Stimulated activated memory B cell treated with anti-CD40 and anti-IgM and Interleukin-4, amounts not matched to agents 10 μg/mL and 1 μg/mL and 100 μg/mL, for 72 hours (primary cell): ENCODE data around the gene ATE1.
"Not testable (repeated sequence)": the region's sequence is repeated elsewhere in the genome, so short reads cannot be mapped to it uniquely, and the experiment has no call there.

ENCODE experiments used
- ATAC-seq: fragments of 150-1000 bp; cut with Tn5 transposase; 2 replicates; pipeline ENCODE4 v1.10.0; 2021
- H3K27ac Mint-ChIP-seq: one replicate; pipeline ENCODE4 v1.8.0; 2022; ENCODE audit warnings: mild to moderate bottlenecking, mixed read lengths
- H3K27me3 Mint-ChIP-seq: one replicate; pipeline ENCODE4 v1.8.0; 2022; ENCODE audit warnings: mixed read lengths
- H3K36me3 Mint-ChIP-seq: one replicate; pipeline ENCODE4 v1.8.0; 2022; ENCODE audit warnings: mixed read lengths
- H3K4me1 Mint-ChIP-seq: one replicate; pipeline ENCODE4 v1.8.0; 2022; ENCODE audit warnings: mixed read lengths
- H3K4me3 Mint-ChIP-seq: one replicate; pipeline ENCODE4 v1.8.0; 2022; ENCODE audit warnings: mild to moderate bottlenecking, moderate library complexity, mixed read lengths
- H3K9me3 Mint-ChIP-seq: one replicate; pipeline ENCODE4 v1.8.0; 2022; ENCODE audit warnings: mixed read lengths

Gene ATE1

DNA sequence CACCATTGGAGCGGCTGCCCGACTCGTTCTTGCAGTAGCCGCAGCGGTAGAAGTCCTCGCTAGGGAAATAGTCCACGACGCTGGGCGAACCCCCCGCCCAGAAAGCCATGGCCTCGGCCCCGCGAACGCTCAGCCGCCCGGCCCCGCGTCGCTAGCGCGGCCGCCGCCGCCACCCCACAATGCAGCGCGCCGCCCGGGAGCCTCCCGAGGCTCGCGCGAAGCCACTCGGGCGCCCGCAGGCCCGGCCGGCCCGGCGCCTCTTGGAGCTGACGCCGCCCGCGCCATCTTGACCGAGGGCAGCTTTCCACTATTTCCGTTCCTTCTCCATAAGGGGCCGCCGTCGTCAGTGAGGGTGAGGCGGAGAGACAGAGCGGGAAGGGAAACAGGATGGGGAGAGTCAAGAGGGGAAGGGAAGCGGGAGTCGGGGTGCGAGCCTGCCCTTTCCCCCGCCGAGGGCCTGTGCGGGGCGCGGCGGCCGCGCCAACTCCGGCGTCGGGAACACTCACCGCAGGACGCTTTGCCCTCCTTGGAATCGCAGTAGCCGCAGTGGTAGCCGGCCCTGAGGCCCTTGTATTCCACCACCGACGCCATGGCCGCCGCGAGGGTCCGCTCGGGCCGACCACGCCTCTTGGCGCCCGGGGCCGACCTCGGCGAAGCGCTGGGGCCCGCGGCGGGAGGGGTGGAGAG lies at the start of gene ATE1:
Gene ATE1 (minus strand): TSS at position 191 of the 687 bp plus-strand sequence. CDS start 82 bp downstream, at position 109.
- Mint-ChIP-seq H3K36me3 (peaks cover 2% of the 10 kb centered on the region), H3K27ac (peak within 1 kb of the TSS; percentile 85)

DNA sequence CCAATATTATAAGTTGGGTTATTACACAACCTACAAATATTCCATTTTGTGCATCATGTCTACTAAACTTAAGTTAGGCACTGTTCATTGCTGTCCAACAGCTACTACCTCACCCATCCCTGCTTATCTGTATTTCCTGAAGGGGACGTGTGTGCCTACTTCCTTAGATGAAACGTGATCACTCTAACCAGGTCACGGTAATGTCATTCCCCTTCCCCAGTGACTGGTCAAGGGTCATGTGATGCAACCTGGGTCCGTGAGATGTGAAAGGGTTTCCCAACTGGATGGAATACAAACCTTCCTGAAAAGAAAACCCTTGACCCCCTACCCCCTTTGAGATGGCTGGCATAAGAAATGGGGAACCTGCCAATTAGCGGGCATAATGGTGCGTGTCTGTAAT lies 48.8 kb upstream of the ATE1 start:
- H3K27me3 Mint-ChIP-seq: no peaks in the 10 kb centered on the region
- H3K27ac Mint-ChIP-seq: no peak overlapping the region
- ATAC-seq: no peak
- H3K9me3 Mint-ChIP-seq: no peaks in the 10 kb centered on the region
- H3K4me3 Mint-ChIP-seq: no peak overlapping the region
- H3K4me1 Mint-ChIP-seq: peaks cover 29% of the 10 kb centered on the region
- peaks cover 8% of the 10 kb centered on the region for H3K36me3 Mint-ChIP-seq

More for the DNA sequence above, at the start of gene ATE1:
- Mint-ChIP-seq H3K4me1 (peaks cover 25% of the 10 kb centered on the region), H3K9me3 (no peaks in the 10 kb centered on the region), H3K4me3 (peak within 1 kb of the TSS; percentile 81), H3K27me3 (no peaks in the 10 kb centered on the region)
- ATAC-seq: peak; percentile 98

- Mint-ChIP-seq H3K4me3 (peak overlapping the region; percentile 81), H3K9me3 (no peaks in the 10 kb centered on the region), H3K27me3 (no peaks in the 10 kb centered on the region), H3K4me1 (peaks cover 29% of the 10 kb centered on the region), H3K36me3 (peaks cover 17% of the 10 kb centered on the region), H3K27ac (no peak overlapping the region)
- ATAC-seq: no peak
Measured at GRCh38 chr10:121975295-121976086, 47.7 kb upstream of the ATE1 start.

DNA sequence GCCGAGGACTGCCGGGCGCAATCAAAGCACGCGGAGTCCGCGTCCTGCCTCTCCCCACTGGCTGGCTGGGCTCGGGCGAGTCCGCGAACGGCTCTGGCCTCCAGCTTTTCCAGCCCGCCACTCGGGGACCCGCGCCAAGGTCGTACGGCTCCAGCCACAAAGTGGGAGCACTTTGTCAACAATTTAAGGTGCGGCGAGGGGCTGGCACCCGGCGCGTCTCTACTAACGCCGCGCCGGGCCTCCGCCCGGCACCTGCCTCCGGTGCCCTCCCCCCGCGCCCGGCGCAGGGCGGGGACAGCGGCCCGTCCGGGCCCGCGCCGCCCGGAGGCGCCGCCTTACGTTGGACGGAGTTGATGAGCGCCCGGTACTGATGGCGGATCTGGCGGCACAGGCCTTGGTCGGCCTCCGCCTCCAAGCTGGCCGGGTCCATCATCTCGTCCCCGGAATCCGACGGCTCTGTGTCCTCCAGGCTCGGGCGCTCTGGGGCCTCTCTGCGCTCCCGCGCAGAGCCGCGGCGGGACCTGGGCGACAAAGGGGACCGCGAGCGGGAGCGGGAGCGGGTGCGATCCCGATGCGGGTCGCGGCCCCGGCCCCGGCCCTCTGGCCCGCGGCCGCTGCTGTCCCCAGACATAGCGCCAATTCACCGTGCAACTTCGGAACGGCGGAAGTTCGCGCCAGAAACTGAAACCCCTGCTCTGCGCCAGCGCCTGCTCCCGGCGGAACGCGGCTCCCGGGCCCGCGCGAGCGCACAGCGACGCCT lies 46.9 kb upstream of the ATE1 start, which contains the start of gene NSMCE4A:
Gene NSMCE4A (minus strand): TSS at position 683 of the 760 bp plus-strand sequence. CDS start 52 bp downstream, at position 631.
- Mint-ChIP-seq H3K27me3 (no peaks in the 10 kb centered on the region), H3K9me3 (no peaks in the 10 kb centered on the region), H3K4me1 (peaks cover 29% of the 10 kb centered on the region), H3K27ac (peak within 1 kb of the TSS; percentile 46), H3K36me3 (peaks cover 17% of the 10 kb centered on the region), H3K4me3 (peak within 1 kb of the TSS; percentile 81)
- ATAC-seq: peak; percentile 94

DNA sequence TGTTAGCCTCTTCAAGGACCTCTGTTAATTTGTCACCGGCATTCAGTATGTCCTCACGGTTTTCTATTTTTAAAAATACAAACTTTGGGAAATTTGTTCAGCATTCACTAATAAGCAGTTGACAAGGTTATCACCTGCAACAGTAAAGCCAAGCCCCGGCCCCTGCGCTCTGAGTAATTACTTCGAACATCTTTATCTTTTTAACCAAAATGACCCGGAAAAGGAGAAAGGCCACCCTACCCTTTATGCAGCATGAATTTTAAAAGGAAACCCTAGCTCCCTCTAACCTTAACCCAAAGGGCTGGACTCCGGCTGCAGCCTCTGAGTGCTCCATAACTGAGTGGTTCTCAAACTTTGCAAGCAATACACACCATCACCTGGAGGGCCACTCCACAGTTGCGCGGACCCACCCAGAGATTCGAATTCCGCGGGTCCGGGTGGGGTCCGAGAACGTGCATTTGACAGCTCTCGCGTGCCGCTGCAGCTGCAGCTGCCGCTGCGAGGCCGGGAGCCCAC lies 46.2 kb upstream of the ATE1 start:
- peak; percentile 40 for ATAC-seq
- H3K4me3 Mint-ChIP-seq: peak overlapping the region; percentile 81
- no peaks in the 10 kb centered on the region for H3K27me3 Mint-ChIP-seq
- H3K27ac Mint-ChIP-seq: peak overlapping the region; percentile 46
- H3K36me3 Mint-ChIP-seq: peaks cover 17% of the 10 kb centered on the region
- no peaks in the 10 kb centered on the region for H3K9me3 Mint-ChIP-seq
- peaks cover 29% of the 10 kb centered on the region for H3K4me1 Mint-ChIP-seq

DNA sequence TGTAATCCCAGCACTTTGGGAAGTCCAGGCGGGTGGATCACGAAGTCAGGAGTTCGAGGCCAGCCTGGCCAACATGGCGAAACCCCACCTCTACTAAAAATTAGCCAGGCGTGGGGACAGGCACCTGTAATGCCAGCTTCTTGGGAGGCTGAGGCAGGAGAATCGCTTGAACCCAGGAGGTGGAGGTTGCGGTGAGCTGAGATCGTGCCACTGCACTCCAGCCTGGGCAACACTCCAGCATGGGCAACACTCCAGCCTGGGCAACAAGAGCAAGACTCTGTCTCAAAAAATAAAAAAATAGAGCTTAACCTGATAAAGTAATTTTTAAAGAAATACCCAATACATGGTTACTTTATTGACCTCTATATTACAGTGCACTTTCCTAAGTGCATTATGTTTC lies 41.3 kb upstream of the ATE1 start:
- not testable (repeated sequence) for ATAC-seq

DNA sequence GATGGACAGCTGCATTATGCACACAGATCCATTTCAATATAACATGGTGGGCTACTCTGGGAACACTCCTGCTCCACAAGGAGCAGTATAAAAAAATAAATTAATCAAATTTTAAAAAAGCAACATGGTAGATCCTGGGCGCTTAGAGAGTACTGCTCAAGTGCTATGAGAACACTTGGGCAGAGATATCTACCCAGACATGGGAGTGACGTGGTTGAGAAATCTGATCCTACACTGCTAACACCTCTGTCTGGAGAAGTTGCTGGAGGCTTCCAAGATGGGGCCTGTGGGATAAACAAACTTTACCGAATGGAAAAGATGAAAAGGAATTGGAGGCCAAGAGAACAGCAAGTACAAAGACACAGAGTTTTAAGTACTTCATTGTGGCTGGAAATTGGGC lies 38.2 kb upstream of the ATE1 start:
- Mint-ChIP-seq H3K27me3 (no peaks in the 10 kb centered on the region), H3K4me3 (no peak overlapping the region), H3K4me1 (no peaks in the 10 kb centered on the region), H3K9me3 (no peaks in the 10 kb centered on the region), H3K36me3 (peaks cover 24% of the 10 kb centered on the region), H3K27ac (no peak overlapping the region)
- no peak for ATAC-seq

More for the DNA sequence above, 41.3 kb upstream of the ATE1 start:
- peaks cover 30% of the 10 kb centered on the region for H3K36me3 Mint-ChIP-seq
- H3K27ac Mint-ChIP-seq, H3K4me3 Mint-ChIP-seq, H3K9me3 Mint-ChIP-seq, H3K27me3 Mint-ChIP-seq: not testable (repeated sequence)
- peaks cover 20% of the 10 kb centered on the region for H3K4me1 Mint-ChIP-seq

GRCh38 chr10:121961456-121961855 lies 33.6 kb upstream of the ATE1 start:
- H3K36me3 Mint-ChIP-seq: peaks cover 41% of the 10 kb centered on the region
- no peaks in the 10 kb centered on the region for H3K27me3 Mint-ChIP-seq
- no peak for ATAC-seq
- H3K9me3 Mint-ChIP-seq: no peaks in the 10 kb centered on the region
- no peak overlapping the region for H3K27ac Mint-ChIP-seq
- no peaks in the 10 kb centered on the region for H3K4me1 Mint-ChIP-seq
- no peak overlapping the region for H3K4me3 Mint-ChIP-seq

DNA sequence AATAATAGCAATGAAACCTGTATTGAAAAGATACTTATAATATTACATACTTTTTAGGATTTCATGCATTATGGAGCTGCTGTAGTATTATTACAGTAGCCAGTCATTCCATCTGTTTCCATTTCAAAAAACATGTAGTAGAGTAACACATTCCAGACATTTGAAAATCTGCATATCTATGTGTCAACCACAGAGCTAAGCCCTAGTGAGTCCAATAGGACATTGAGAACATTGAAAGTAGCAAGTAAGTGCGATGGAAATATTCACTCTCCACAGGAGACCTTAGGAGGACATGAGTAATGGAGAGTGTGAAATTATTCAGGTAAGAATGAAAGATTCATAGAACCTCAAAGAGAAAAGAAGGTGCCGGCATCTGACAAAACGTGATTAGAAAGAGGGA lies 31.8 kb upstream of the ATE1 start:
- no peak for ATAC-seq
- Mint-ChIP-seq H3K4me1 (no peaks in the 10 kb centered on the region), H3K36me3 (peaks cover 44% of the 10 kb centered on the region), H3K9me3 (no peaks in the 10 kb centered on the region), H3K27me3 (no peaks in the 10 kb centered on the region), H3K27ac (no peak overlapping the region), H3K4me3 (no peak overlapping the region)

GRCh38 chr10:121956111-121957061 lies 28.6 kb upstream of the ATE1 start:
- no peak for ATAC-seq
- Mint-ChIP-seq H3K4me3 (no peak overlapping the region), H3K9me3 (no peaks in the 10 kb centered on the region), H3K36me3 (peaks cover 47% of the 10 kb centered on the region), H3K27ac (no peak overlapping the region), H3K27me3 (no peaks in the 10 kb centered on the region), H3K4me1 (no peaks in the 10 kb centered on the region)

DNA sequence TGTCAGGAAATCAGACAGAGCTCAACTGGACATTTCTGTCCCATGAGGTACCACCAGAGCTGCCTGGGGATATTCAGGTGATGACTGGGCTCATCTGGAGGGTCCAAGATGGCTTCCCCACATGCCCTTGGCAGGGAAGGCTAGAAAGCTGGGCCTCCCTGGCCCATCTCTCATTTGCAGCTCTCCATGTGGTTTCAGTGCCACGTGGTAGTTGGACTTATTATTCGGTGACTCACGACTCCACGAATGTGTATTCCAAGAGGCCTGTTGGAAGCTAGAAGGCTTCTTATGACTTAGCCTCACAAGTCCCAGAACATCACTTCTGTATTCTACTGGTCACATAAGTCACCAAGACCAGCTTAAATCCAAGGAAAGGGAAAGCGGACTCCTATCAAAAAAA lies 24.4 kb upstream of the ATE1 start:
- ATAC-seq: no peak
- Mint-ChIP-seq H3K36me3 (peaks cover 49% of the 10 kb centered on the region), H3K27me3 (no peaks in the 10 kb centered on the region), H3K4me1 (no peaks in the 10 kb centered on the region), H3K9me3 (no peaks in the 10 kb centered on the region), H3K27ac (no peak overlapping the region), H3K4me3 (no peak overlapping the region)

DNA sequence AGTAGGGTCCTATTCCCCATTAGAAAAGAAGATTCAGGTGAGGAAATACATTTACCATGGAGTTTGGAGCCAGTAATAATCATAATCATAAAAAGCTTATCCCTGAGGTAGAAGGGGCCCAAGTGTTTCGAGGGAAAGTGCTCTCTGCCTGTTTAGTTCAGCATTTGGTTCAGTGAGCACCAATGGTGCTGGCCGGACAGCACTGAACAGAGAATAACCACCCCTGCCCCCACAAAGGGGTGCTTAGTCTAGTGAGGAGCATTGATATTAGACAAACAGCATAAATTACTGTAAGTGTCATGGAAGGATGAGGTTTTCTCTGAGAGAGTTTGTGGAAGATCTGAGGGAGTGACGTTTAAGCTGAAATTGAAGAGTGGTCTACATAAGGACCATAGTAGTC lies 21.6 kb upstream of the ATE1 start:
- H3K4me3 Mint-ChIP-seq: no peak overlapping the region
- H3K27me3 Mint-ChIP-seq: no peaks in the 10 kb centered on the region
- no peaks in the 10 kb centered on the region for H3K4me1 Mint-ChIP-seq
- no peaks in the 10 kb centered on the region for H3K9me3 Mint-ChIP-seq
- no peak overlapping the region for H3K27ac Mint-ChIP-seq
- H3K36me3 Mint-ChIP-seq: peaks cover 25% of the 10 kb centered on the region
- no peak for ATAC-seq

DNA sequence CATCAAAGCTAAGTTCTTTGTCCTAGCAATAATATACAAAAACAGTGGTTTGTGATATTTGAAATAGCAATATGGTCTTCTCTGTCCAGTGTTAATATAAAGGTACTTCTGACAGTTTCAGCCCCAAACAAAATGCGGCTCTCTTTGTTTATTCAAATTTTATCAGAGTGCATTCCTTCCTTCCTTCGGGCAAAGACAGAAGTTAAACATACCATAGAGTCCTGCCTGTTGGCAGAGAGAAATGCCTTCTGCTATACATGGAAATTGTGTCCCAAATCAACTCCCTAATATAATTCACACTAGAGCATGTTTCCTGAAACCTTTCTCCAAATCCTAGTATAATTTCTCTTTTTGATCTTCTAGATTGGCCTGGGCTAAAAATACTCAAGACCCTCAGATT lies 21.2 kb upstream of the ATE1 start:
- no peak for ATAC-seq

More for the DNA sequence above, 21.2 kb upstream of the ATE1 start:
- peaks cover 25% of the 10 kb centered on the region for H3K36me3 Mint-ChIP-seq
- H3K27me3 Mint-ChIP-seq: no peaks in the 10 kb centered on the region
- no peaks in the 10 kb centered on the region for H3K4me1 Mint-ChIP-seq
- no peak overlapping the region for H3K4me3 Mint-ChIP-seq
- no peaks in the 10 kb centered on the region for H3K9me3 Mint-ChIP-seq
- no peak overlapping the region for H3K27ac Mint-ChIP-seq
